CD4-positive, alpha-beta T cell (primary cell): Measurements from ENCODE around the gene RINL. TPM values are rescaled to one million over a fixed set of nuclear protein-coding genes. Genes with fewer than 3 reads are reported as not detected.

Source experiments
- ATAC-seq: fragments of 200-7000 bp; cut with Tn5 transposase; one replicate; pipeline ENCODE4 v1.10.0; 2022; ENCODE audit warnings: mild to moderate bottlenecking; ENCODE audit not compliant: poor library complexity
- CTCF ChIA-PET: fragments of 350-600 bp; sonication (Branson Sonifier 250); formaldehyde crosslinking; loops from one replicate; lab custom pipeline; 2021; ENCODE audit warnings: antibody characterized with exemption, inconsistent platforms; lab: Charles Lee
- POLR2A ChIA-PET: fragments of 350-600 bp; sonication (Branson Sonifier 250); formaldehyde crosslinking; loops from one replicate; lab custom pipeline; 2021; ENCODE audit warnings: antibody characterized with exemption, inconsistent platforms; lab: Charles Lee
- DNase-seq, 14 experiments: peaks; one replicate each; pipeline ENCODE4 v3.0.0-alpha.2; 2013 to 2020; ENCODE audit warnings: mixed read lengths in 2 of 14
- H3K27ac ChIP-seq, 2 donors: one replicate each; pipeline versions ENCODE4 v1.5.1 to v1.7.0; 2013; ENCODE audit warnings: low read length in 2 of 2, low read depth in 1 of 2, mild to moderate bottlenecking in 1 of 2
- H3K27me3 ChIP-seq, 2 experiments: 1 replicate in 1 of 2; 2 replicates in 1 of 2; pipeline versions ENCODE4 v1.6.1 to v1.7.0; 2013; ENCODE audit warnings: low read length in 2 of 2, control low read depth in 1 of 2, mild to moderate bottlenecking in 1 of 2, moderate library complexity in 1 of 2; ENCODE audit not compliant: insufficient read depth in 2 of 2, control insufficient read depth in 1 of 2
- H3K36me3 ChIP-seq: one replicate; pipeline ENCODE4 v1.6.1; 2013; ENCODE audit warnings: low read length, control low read depth; ENCODE audit not compliant: insufficient read depth
- H3K4me1 ChIP-seq: one replicate; pipeline ENCODE4 v1.6.1; 2013; ENCODE audit warnings: low read length, control low read depth; ENCODE audit not compliant: insufficient read depth
- H3K4me3 ChIP-seq: one replicate; pipeline ENCODE4 v1.5.1; 2013; ENCODE audit warnings: mild to moderate bottlenecking, low read length, moderate library complexity
- H3K9me3 ChIP-seq, 2 experiments: 1 replicate in 1 of 2; 2 replicates in 1 of 2; pipeline versions ENCODE4 v1.6.1 to v1.7.0; 2013; ENCODE audit warnings: low read length in 2 of 2, mild to moderate bottlenecking in 2 of 2, control low read depth in 1 of 2, moderate library complexity in 1 of 2; ENCODE audit not compliant: control insufficient read depth in 1 of 2, insufficient read depth in 1 of 2
- H3K27ac Mint-ChIP-seq: one replicate; pipeline ENCODE4 v1.8.0; 2020; ENCODE audit warnings: mixed read lengths
- H3K27me3 Mint-ChIP-seq: one replicate; pipeline ENCODE4 v1.8.0; 2021; ENCODE audit warnings: mixed read lengths
- H3K36me3 Mint-ChIP-seq: one replicate; pipeline ENCODE4 v1.8.0; 2021; ENCODE audit warnings: low read depth, mixed read lengths
- H3K4me1 Mint-ChIP-seq: one replicate; pipeline ENCODE4 v1.8.0; 2021; ENCODE audit warnings: low read depth, mixed read lengths
- H3K4me3 Mint-ChIP-seq: one replicate; pipeline ENCODE4 v1.8.0; 2020; ENCODE audit warnings: mild to moderate bottlenecking, mixed read lengths
- H3K9me3 Mint-ChIP-seq: one replicate; pipeline ENCODE4 v1.8.0; 2020; ENCODE audit warnings: mixed read lengths
- CTCF ChIP-seq: fragments of 200-600 bp; IDR thresholded peaks from one replicate; pipeline ENCODE4 v1.8.0; 2022; ENCODE audit warnings: antibody characterized with exemption, mild to moderate bottlenecking
- intact Hi-C, 2 experiments: fragments of 100-400 bp; cut with DNase I in 1 of 2; cut with micrococcal nuclease in 1 of 2; formaldehyde crosslinking; loops; one replicate each; pipeline versions ENCODE4 v1.15.1 to v1.9.0; 2023 to 2025; cut with DNase I, micrococcal nuclease
- total RNA-seq, 174 experiments: library from RNA in 2 of 174; stranded (reverse) in 2 of 174; gene quantifications; one replicate each; pipeline ENCODE4 v1.2.3 and lab custom pipeline; 2021 to 2026

RINL gene
- total RNA-seq, 2 experiments from 2014 or later, result 19.5 to 21.3 TPM

- POLR2A ChIA-PET, result interaction anchor here (0.8 to 10.7 kb wide), 9 partner anchors 8 to 466 kb away, joined by 3 to 170 read pairs (median 11); partner anchors contain the start of genes ECH1, FAM98C, HNRNPL and MRPS12
- no peaks in the 10 kb centered on the region for H3K9me3 ChIP-seq
- Mint-ChIP-seq H3K27ac (peak overlapping the region; percentile 86), H3K4me3 (peak overlapping the region; percentile 85), H3K9me3 (no peaks in the 10 kb centered on the region), H3K36me3 (peaks cover 34% of the 10 kb centered on the region), H3K27me3 (no peaks in the 10 kb centered on the region), H3K4me1 (peaks cover 75% of the 10 kb centered on the region)
- no peak overlapping the region for H3K4me3 ChIP-seq
- H3K27ac ChIP-seq, result peak overlapping the region in 1 of 2 donors; percentile 43
- H3K36me3 ChIP-seq, result peaks cover 34% of the 10 kb centered on the region
- ATAC-seq (no peak), DNase-seq (no peak)
- no peak for TF ChIP-seq CTCF
- CTCF ChIA-PET, result interaction anchor here (0.5 to 4.0 kb wide), 7 partner anchors 19 to 99 kb away, joined by 3 to 17 read pairs (median 10); partner anchors contain the start of genes ECH1, MRPS12, NFKBIB and SARS2
- intact Hi-C loops, result loop anchor here in 1 of 2 experiments (2.0 to 5.0 kb wide), 3 partner anchors 18 to 136 kb away; partner anchors contain the start of gene ECH1
- H3K27me3 ChIP-seq, result no peaks in the 10 kb centered on the region
- H3K4me1 ChIP-seq, result peaks cover 64% of the 10 kb centered on the region
Observed at GRCh38 chr19:38868551-38868950, 9.5 kb downstream of the RINL start.

- Histone ChIP-seq H3K36me3 (peaks cover 26% of the 10 kb centered on the region), H3K9me3 (no peaks in the 10 kb centered on the region), H3K27me3 (no peaks in the 10 kb centered on the region), H3K4me3 (no peak overlapping the region), H3K4me1 (peaks cover 67% of the 10 kb centered on the region), H3K27ac (no peak overlapping the region)
- intact Hi-C loops, result loop anchor here in 1 of 2 experiments (5.0 kb wide), 1 partner anchor 135 kb away; no protein-coding TSS in a partner anchor
- ATAC-seq (no peak), DNase-seq (no peak)
- Mint-ChIP-seq H3K4me1 (peaks cover 77% of the 10 kb centered on the region), H3K9me3 (no peaks in the 10 kb centered on the region), H3K36me3 (peaks cover 27% of the 10 kb centered on the region), H3K4me3 (no peak overlapping the region), H3K27me3 (no peaks in the 10 kb centered on the region), H3K27ac (peak overlapping the region; percentile 88)
- CTCF ChIA-PET, result interaction anchor here (1.4 to 1.5 kb wide), 2 partner anchors 21 to 465 kb away, joined by 4 to 5 read pairs; partner anchors contain the start of gene FAM98C
- POLR2A ChIA-PET, result interaction anchor here (0.6 to 10.7 kb wide), 5 partner anchors 9 to 292 kb away, joined by 3 to 170 read pairs (median 11); partner anchors contain the start of genes HNRNPL and RINL
- no peak for TF ChIP-seq CTCF
Observed at GRCh38 chr19:38867171-38867780, 10.8 kb downstream of the RINL start.

- H3K27ac Mint-ChIP-seq, result no peak overlapping the region
- POLR2A ChIA-PET, result interaction anchor here (1.6 to 10.7 kb wide), 3 partner anchors 12 to 68 kb away, joined by 4 to 170 read pairs (median 5); partner anchors contain the start of genes HNRNPL, MRPS12 and SARS2
- Histone ChIP-seq H3K4me3 (no peak overlapping the region), H3K27ac (no peak overlapping the region), H3K27me3 (no peaks in the 10 kb centered on the region), H3K4me1 (peaks cover 41% of the 10 kb centered on the region), H3K9me3 (no peaks in the 10 kb centered on the region), H3K36me3 (no peaks in the 10 kb centered on the region)
- no peaks in the 10 kb centered on the region for H3K9me3 Mint-ChIP-seq
- intact Hi-C loops, result no loop called here
- CTCF ChIA-PET, result no interaction called here
- DNase-seq, result no peak
- H3K4me1 Mint-ChIP-seq, result peaks cover 46% of the 10 kb centered on the region
- no peak overlapping the region for H3K4me3 Mint-ChIP-seq
- H3K36me3 Mint-ChIP-seq, result peaks cover 8% of the 10 kb centered on the region
- no peak for TF ChIP-seq CTCF
- no peaks in the 10 kb centered on the region for H3K27me3 Mint-ChIP-seq
- ATAC-seq, result no peak
Observed at GRCh38 chr19:38862321-38863059, 15.6 kb downstream of the RINL start.
